ENCODE results near the gene CDR2.

- TF ChIP-seq, protein P1, sequence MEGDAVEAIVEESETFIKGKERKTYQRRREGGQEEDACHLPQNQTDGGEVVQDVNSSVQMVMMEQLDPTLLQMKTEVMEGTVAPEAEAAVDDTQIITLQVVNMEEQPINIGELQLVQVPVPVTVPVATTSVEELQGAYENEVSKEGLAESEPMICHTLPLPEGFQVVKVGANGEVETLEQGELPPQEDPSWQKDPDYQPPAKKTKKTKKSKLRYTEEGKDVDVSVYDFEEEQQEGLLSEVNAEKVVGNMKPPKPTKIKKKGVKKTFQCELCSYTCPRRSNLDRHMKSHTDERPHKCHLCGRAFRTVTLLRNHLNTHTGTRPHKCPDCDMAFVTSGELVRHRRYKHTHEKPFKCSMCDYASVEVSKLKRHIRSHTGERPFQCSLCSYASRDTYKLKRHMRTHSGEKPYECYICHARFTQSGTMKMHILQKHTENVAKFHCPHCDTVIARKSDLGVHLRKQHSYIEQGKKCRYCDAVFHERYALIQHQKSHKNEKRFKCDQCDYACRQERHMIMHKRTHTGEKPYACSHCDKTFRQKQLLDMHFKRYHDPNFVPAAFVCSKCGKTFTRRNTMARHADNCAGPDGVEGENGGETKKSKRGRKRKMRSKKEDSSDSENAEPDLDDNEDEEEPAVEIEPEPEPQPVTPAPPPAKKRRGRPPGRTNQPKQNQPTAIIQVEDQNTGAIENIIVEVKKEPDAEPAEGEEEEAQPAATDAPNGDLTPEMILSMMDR (IDR thresholded peaks at IDR 0.05): no peak
- TF ChIP-seq POLR2A (IDR thresholded peaks at IDR 0.05): no peak
These were observed 42.6 kb upstream of the CDR2 start for GRCh38 chr16:22417019-22417418.

Data from adrenal gland (tissue), 5 donors.